DMS153 treated with DMSO at 0.1 percent for 48 hours (cell line): ENCODE measurements around the gene USP40.
A peak's percentile ranks its signal among the peaks of the same experiment; 100 is the strongest.

Source experiments
- DNase-seq: peaks from one replicate; lab custom pipeline; 2025; ENCODE audit not compliant: unreplicated experiment; lab: John Stamatoyannopoulos, UW

USP40 gene

DNA sequence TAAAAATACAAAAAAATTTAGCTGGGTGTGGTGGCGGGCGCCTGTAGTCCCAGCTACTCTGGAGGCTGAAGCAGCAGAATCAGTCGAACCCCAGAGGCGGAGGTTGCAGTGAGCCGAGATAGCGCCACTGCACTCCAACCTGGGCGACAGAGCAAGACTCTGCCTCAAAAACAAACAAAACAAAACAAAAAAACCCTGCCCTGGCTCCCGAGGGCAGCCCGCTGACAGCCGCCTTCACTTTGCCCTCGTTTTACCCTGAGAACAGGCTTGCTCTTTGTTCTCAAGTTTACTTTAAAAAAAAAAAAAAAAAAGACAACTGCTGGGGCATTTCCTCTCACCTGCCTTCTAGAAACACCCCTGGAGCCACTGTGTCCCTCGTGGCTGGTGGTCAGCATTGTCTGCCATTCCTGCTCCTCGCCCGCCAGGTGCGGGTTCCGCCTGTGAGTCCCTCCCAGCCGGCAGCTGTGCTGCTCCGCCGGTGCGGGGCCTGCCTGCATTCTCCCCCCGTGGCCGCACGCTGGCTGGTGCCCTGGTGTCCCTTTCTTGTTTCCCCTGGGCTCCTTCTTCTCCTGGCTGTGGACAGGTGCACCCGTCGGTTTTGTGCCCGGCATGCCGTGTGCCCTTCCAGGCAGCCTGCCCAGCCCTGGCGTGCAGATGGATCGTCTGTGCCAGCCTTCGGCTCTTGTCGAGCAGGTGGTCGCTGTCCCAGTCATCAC, 105.7 kb downstream of the USP40 start:
- peak; percentile 66 for DNase-seq

GRCh38 chr2:233459426-233459825, 107.2 kb downstream of the USP40 start:
- no peak for DNase-seq

- DNase-seq = no peak
Observed at GRCh38 chr2:233458826-233459225, 107.8 kb downstream of the USP40 start.

- no peak for DNase-seq
Observed at GRCh38 chr2:233458031-233458610, 108.5 kb downstream of the USP40 start.

DNA sequence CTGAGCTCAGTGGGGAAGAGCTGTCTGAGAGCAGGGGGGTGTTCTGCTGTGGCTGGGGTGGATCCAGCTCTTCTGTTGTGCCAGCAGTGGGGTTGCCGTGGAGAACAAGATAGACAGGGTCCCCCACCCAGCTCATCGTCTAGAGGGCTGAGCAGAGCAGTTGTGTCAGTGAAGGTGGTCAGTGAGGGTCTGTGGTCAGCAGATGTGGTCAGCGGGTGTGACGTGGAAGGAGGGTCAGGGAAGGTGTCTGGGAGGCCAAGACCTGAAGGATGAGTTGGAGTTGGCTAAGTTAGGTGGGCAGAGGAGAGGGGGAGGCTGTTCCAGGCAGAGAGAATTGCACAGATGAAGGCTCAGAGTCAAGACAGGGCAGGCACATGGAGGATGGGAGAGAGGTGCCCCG, 109.2 kb downstream of the USP40 start:
- no peak for DNase-seq

- DNase-seq = no peak
Observed at GRCh38 chr2:233456934-233457333, 109.6 kb downstream of the USP40 start.

DNA sequence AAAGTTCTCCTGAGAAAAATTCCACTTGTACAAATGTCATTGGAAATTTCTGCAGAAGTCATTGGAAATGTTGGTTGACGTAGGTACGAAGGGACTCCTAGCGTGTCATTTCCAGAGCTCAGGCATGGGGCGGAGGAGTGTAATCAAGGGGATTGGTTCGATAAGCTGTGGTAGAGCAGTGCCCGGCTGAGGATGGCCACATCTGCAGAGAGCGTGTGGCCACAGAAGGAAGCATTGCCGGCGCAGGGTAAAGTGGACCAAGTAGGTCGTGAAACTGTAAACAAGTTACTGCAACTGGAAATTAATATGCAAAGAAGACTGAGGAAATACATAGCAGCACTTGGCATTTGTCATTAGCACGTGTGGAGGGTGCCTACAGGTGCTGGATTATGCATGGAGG, 110.5 kb downstream of the USP40 start:
- no peak for DNase-seq

DNA sequence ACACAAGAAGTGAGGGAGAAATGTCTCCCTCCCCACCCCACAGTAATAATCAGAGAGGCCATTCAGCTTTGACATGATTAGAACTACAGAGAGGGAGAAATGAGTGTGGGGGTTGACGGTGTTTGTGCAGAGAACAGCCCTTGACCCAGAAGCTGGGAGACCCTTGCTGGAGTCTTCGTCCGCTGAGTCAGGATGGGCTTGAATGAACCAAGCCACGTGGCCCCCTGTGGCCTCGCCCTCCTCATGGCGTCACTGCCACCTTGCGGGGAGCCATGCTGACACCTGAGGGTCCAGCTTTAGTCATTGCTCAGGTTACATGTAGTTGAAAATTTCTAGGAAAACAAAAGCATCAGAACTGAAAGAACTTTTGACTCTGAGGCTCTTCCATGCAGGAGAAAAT, 111.1 kb downstream of the USP40 start:
- no peak for DNase-seq

GRCh38 chr2:233455006-233455405, 111.6 kb downstream of the USP40 start:
- no peak for DNase-seq

DNA sequence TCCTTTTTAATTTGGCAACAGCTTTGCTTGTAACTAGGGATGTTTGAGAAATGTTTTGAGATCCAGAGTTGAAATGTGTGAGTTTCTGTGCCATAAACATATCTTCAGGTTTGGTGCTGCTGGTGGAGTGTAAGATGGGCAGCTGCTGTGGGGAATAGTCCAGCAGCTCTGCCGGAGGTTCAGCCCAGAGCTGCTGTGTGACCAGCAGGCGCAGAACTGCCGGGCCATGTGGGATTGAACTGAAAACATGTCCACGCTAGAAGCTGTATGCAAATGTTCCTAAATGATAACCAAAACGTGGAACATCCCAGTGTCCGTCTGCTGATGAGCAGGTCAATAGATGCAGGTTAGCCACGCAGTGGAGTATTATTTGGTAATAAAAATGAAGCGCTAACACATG, 112.7 kb downstream of the USP40 start:
- DNase-seq = no peak

GRCh38 chr2:233453111-233453915, 113.3 kb downstream of the USP40 start:
- no peak for DNase-seq

- no peak for DNase-seq
Observed at GRCh38 chr2:233451950-233452349, 114.6 kb downstream of the USP40 start.

- DNase-seq = no peak
Observed at GRCh38 chr2:233450864-233451575, 115.6 kb downstream of the USP40 start.

GRCh38 chr2:233449921-233450863, 116.4 kb downstream of the USP40 start:
- DNase-seq = no peak

DNA sequence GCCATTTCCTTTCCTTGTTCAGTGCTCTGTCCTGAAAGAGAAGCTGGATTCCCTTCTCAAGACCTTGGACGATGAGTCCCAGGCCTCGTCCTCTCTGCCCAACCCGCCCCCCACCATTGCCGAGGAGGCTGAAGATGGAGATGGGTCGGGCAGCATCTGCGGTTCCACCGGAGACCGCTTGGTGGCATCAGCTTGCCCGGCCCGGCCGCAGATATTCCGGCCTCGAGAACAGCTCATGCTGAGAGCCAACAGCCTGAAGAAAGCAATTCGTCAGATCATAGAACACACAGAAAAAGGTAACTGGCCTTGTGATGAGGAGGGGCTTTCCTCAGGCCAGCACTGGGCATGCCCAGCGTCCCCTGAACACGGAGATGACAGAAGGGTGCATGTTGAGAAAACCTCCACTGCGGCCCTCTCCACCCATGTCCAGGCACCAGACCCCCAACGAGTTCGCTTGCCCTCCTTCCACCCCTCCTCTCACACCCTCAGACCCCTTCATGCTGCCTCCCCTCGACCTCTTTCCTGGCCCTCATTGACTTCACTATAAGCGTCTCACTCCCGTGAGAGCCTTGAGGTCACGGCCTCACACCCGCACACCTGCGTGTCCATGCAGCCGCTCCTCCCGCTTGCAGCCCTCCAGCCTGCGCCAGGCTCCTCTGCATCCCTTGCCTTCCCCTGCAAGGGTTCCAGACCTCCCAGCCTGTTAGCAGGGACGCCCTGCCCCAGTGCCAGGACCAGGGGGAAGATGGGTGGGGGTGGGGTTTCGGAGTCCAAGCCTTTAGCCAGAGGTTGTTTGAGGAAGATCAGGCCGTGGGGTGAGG, 117.3 kb downstream of the USP40 start:
- no peak for DNase-seq

GRCh38 chr2:233448575-233448974, 118.0 kb downstream of the USP40 start:
- no peak for DNase-seq

GRCh38 chr2:233448220-233448559, 118.4 kb downstream of the USP40 start:
- no peak for DNase-seq

DNA sequence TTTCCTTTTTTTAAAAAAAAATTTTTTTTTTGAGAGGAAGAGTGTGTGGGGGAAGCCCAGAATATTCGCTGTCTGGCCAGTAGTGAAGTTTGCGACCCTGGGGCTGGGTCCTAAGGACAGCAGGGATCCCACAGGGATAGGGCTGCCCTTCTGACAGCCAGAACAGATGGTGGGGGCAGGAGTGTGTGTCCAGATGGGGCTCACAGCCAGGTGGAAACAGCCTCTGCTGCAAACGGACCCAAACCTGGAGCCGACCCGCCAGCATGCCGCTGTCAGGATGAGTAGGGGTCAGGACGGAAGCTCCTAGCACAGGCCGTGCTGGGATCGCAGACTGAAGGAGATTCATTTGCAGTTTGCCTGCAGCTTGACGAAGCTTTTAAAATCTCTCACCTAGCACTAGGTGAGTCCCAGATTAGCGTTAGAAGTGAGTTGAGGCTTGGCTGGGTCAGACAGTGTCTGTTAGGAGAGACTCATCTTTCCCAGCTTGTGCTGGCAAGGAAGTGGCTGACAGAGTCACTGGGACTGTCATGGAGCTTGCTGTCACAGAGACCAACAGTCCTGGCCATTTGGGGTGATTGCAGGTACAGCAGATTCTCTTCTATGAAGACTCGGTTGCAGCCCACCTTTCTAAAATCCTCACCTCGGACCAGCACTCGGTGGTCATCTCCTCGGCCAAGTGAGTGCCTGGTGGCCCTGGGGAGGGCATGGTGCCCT, 118.9 kb downstream of the USP40 start:
- DNase-seq = no peak
